Hematopoietic multipotent progenitor cell treated with erythropoietin and hydrocortisone succinate and interleukin-3 and kit ligand, for 4 days (in vitro differentiated cells): ENCODE measurements around the gene GAL3ST2.
"Not testable (repeated sequence)": the region's sequence is repeated elsewhere in the genome, so short reads cannot be mapped to it uniquely, and the experiment has no call there.

Source experiments
- DNase-seq: peaks from one replicate; pipeline ENCODE4 v3.0.0-alpha.2; 2015

GAL3ST2 gene

GRCh38 chr2:241776336-241777169, at the start of gene GAL3ST2:
TSS of gene GAL3ST2 (plus strand) at chr2:241776822. CDS start at chr2:241776956, 134 bp downstream.
- no peak for DNase-seq

GRCh38 chr2:241728000-241728399, 48.6 kb upstream of the GAL3ST2 start:
- no peak for DNase-seq

DNA sequence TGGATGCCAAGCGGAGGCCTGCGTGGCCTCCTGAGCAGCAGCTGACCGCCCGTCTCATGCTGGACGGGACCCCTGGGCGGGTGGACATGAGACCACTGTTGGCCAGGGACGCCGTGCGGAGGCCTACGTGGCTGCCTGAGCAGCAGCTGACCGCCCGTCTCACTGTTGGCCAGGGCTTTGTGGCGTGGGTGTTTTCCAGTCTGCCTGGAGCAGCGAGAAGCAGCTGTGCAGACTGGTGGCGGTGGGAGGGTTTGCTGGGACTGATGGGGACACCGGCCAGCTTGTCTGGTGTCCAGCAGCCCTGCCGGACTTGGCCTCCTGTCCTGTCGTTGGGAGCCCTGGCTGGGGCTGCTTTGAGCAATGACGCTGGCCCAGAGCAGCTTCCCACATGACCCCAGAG, 48.0 kb upstream of the GAL3ST2 start:
- DNase-seq = no peak

DNA sequence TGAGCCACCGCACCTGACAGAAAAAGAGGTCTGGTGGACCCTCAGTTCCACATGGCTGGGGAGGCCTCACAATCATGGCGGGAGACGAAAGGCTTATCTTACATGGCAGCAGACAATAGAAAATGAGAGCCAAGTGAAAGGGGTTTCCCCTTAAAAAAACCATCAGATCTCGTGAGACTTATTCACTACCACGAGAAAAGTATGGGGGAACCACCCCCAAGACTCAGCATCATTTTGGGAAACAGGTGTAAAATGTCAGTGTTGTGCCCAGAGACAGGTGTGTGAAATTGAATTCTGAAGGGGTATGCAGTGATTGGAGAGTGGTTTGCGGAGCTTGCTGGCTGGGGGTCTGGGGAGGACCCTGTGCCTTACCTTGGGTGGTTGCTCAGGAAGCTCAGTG, 46.8 kb upstream of the GAL3ST2 start:
- no peak for DNase-seq

GRCh38 chr2:241730671-241731293, 45.8 kb upstream of the GAL3ST2 start:
- DNase-seq = peak; percentile 70

DNA sequence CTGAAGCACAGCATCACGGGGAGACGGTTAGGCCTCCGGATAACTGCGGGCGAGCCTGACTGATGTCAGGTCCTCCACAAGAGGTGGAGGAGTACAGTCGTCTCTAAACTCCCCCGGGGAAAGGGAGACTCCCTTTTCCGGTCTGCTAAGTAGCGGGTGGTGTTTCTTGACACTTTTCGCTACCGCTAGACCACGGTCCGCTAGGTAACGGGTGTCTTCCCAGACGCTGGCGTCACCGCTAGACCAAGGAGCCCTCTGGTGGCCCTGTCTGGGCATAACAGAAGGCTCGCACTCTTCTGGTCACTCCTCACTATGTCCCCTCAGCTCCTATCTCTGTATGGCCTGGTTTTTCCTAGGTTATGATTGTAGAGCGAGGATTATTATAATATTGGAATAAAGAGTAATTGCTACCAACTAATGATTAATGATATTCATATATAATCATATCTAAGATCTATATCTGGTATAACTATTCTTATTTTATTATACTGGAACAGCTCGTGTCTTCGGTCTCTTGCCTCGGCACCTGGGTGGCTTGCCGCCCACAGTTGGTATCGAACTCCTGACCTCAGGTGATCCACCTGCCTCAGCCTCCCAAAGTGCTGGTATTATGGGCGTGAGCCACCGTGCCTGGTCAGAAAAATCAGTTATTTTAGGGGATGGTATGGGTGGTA, 44.0 kb upstream of the GAL3ST2 start:
- peak; percentile 74 for DNase-seq

DNA sequence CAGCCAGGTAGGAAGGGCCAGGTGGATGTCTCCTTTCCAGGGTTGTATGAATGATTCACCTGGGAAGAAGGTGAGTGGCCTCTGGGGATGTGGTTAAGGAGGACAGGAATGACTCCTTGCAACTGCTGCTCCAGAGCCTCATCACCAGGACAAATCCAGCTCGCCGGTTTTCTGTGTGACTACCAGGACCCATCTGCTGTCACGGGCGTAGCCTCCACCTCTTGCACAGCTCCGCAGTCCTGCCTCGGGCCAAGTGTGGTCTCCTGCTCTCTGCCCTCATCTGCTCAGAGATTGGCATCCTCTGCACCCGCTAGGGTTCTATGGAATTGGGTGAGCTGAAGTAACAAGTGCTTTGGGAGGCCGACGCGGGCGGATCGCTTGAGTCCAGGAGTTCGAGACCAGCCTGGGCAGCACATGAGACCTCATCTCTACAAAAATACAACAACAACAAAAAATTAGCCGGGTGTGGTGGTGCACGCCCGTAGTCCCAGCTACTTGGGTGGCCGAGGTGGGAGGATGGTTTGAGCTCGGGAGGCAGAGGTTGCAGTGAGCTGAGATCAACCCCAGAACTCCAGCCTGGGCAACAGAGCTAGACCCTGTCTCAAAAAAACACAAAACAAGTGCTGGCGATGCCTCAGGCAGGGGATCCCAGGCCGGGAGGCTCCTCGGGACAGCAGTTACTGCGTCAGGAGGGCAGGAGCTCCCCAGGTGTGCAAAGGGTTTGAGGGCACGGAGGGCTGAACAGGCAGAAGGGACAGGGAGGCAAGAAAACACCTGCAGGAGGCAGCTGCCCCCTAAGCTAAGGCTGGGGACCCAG, 43.0 kb upstream of the GAL3ST2 start:
- no peak for DNase-seq

GRCh38 chr2:241734208-241734466, 42.5 kb upstream of the GAL3ST2 start:
- DNase-seq = no peak

DNA sequence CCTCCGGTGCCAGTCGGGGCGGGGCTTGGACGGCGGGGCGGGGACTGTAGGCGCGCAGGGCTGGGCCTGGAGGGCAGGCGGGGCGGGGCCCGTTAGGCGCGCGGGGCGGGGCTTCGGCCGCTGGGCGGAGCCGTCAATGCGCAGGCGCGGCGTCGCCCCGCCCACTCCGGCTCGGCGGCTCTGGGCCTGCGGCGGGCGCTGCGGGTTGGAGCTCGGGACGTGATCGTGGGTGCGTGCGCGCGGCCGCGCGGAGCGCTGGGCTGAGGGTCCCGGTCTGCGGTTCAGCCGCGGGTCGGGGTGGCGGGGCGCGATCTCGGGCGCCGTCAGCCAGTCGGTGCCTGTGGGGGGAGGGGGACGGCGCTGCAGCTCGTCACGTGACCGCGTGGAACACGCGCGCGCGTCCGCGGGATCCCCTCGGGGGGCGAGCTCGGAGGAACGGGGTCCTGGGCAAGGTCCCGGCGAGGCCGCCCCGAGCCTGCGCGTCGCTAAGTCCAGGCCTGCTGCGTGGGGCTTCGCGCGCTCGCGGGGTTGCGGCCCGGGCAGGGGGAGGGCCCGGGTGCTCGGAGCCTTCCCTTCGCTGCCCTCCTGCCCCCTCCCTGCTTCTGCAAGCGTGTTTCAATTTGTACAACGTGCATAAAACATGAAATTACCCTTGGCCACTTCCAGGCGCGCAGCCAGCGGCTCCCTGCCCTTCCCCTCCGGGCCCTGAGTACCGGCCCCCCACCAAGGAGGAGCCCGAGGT, 42.0 kb upstream of the GAL3ST2 start, which contains the start of gene D2HGDH:
Gene D2HGDH, plus strand, starts transcription at position 164 of the 742 bp plus-strand sequence. CDS start 595 bp downstream, outside the sequence.
- DNase-seq = peak; percentile 95

GRCh38 chr2:241736111-241736510, 40.5 kb upstream of the GAL3ST2 start:
- no peak for DNase-seq

GRCh38 chr2:241738040-241738686, 38.5 kb upstream of the GAL3ST2 start:
- no peak for DNase-seq

- DNase-seq = no peak
These were observed 37.4 kb upstream of the GAL3ST2 start for GRCh38 chr2:241739177-241739576.

GRCh38 chr2:241739651-241740050, 37.0 kb upstream of the GAL3ST2 start:
- peak; percentile 27 for DNase-seq

DNA sequence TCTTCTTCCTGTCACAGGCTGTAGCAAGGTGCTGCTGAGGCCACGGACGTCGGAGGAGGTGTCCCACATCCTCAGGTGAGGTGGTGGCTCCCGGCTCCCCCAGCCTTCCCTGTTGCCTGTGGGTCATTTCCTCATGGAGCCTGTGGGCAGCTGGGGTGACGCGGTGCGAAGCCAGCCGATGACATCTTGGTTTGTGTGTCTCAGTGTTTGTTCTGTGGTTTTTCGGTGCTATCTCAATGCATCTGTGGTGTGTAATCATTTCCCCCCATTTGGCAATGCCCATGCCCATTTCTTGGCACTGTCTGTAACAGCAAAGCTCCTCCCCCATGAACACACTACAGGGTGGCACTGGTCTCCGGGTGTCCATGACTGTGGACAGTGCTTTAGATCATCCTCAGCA, 35.6 kb upstream of the GAL3ST2 start:
- peak; percentile 93 for DNase-seq

DNA sequence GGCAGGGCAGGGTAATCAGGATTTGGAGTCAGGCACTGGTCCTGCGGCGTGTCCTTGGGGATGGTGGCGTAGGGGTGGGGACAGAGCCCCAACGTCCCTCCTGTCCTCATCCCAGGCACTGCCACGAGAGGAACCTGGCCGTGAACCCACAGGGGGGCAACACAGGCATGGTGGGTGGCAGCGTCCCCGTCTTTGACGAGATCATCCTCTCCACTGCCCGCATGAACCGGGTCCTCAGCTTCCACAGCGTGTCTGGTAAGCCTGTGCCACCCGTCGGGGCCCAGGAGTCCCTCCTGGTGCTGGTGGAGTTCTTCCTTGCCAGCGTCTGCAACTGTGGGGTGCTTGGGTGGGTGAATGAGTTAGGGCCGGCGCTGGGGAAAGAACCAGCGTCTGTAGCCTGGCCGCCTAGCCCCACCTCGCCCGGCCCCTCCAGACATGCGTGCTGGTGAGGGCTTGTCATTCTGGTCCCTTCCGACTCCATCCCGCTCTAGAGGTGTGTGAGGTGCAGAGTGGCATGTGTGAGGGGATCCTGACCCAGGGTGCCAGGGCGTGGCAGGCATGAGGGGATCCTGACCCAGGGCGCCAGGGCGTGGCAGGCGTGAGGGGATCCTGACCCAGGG, 34.2 kb upstream of the GAL3ST2 start:
- DNase-seq = no peak

- not testable (repeated sequence) for DNase-seq
These were observed 33.6 kb upstream of the GAL3ST2 start for GRCh38 chr2:241743008-241743407.

- DNase-seq = no peak
These were observed 33.0 kb upstream of the GAL3ST2 start for GRCh38 chr2:241743620-241744019.

- DNase-seq = no peak
These were observed 32.4 kb upstream of the GAL3ST2 start for GRCh38 chr2:241744028-241744754.

GRCh38 chr2:241745276-241745675, 31.3 kb upstream of the GAL3ST2 start:
- no peak for DNase-seq

- DNase-seq = no peak
These were observed 30.5 kb upstream of the GAL3ST2 start for GRCh38 chr2:241746084-241746483.
